PC-3 (cell line): ENCODE data around the gene SLC35F1.
"Not testable (repeated sequence)": the region's sequence is repeated elsewhere in the genome, so short reads cannot be mapped to it uniquely, and the experiment has no call there.

Source experiments
- EZH2 ChIP-seq: fragments of 300-600 bp; sonication (generic); IDR thresholded peaks from one replicate; pipeline ENCODE4 v1.6.1; 2017; ENCODE audit warnings: antibody characterized with exemption, mild to moderate bottlenecking, low read length; ENCODE audit not compliant: unreplicated experiment
- EZH2phosphoT487 ChIP-seq: fragments of 300-600 bp; sonication (generic); IDR thresholded peaks from 2 replicates; pipeline ENCODE4 v1.6.1; 2018; ENCODE audit warnings: mild to moderate bottlenecking, antibody characterized with exemption, low read length, borderline replicate concordance
- TF ChIP-seq, protein P1 (sequence below): fragments of 300-600 bp; sonication (generic); conservative IDR thresholded peaks from 2 replicates; pipeline ENCODE4 v1.5.1; 2017; ENCODE audit warnings: antibody characterized with exemption, low read depth, mild to moderate bottlenecking, low read length

DNA sequence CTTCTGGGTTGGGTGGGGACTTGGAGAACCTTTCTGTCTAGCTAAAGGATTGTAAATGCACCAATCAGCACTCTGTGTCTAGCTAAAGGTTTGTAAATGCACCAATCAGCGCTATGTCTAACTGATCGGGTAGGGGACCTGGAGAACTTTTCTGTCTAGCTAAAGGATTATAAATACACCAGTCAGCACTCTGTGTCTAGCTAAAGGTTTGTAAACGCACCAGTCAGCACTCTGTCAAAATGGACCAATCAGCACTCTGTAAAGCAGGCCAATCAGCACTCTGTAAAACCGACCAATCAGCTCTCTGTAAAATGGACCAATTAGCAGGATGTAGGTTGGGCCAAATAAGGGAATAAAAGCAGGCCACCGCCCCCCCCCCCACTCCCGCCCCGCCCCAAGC, 58.7 kb downstream of the SLC35F1 start:
- not testable (repeated sequence) for TF ChIP-seq EZH2, EZH2phosphoT487
- TF ChIP-seq, protein P1, sequence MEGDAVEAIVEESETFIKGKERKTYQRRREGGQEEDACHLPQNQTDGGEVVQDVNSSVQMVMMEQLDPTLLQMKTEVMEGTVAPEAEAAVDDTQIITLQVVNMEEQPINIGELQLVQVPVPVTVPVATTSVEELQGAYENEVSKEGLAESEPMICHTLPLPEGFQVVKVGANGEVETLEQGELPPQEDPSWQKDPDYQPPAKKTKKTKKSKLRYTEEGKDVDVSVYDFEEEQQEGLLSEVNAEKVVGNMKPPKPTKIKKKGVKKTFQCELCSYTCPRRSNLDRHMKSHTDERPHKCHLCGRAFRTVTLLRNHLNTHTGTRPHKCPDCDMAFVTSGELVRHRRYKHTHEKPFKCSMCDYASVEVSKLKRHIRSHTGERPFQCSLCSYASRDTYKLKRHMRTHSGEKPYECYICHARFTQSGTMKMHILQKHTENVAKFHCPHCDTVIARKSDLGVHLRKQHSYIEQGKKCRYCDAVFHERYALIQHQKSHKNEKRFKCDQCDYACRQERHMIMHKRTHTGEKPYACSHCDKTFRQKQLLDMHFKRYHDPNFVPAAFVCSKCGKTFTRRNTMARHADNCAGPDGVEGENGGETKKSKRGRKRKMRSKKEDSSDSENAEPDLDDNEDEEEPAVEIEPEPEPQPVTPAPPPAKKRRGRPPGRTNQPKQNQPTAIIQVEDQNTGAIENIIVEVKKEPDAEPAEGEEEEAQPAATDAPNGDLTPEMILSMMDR, result not testable (repeated sequence)
